ENCODE results near the gene ESCO1.

ESCO1 gene

DNA sequence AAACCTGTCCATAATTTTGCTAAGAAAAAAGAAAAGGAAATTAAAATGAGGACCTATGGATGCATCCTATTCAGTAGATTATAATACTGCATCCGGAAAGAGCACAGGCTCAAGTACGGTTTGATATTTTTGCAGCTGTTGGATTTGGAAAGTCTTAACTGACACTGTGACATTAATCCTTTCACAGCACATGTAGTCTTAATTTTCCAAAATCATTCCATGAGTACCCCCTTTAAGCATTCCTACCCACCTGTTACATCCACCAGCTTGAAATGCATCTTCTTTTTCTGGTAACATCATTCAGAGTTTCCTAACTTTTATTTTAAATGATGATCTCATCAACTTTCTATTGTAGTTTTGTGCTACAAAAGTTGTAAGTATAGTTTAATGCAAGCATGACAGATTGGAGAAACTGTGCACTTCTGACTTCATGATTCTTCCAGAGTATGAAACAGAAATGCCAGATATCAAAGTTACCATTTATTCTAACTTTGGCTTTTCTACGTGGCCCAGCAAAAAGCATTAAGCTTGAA lies 113.5 kb downstream of the ESCO1 start:
- DNase-seq (ENCODE audit: low read depth): no peak

DNA sequence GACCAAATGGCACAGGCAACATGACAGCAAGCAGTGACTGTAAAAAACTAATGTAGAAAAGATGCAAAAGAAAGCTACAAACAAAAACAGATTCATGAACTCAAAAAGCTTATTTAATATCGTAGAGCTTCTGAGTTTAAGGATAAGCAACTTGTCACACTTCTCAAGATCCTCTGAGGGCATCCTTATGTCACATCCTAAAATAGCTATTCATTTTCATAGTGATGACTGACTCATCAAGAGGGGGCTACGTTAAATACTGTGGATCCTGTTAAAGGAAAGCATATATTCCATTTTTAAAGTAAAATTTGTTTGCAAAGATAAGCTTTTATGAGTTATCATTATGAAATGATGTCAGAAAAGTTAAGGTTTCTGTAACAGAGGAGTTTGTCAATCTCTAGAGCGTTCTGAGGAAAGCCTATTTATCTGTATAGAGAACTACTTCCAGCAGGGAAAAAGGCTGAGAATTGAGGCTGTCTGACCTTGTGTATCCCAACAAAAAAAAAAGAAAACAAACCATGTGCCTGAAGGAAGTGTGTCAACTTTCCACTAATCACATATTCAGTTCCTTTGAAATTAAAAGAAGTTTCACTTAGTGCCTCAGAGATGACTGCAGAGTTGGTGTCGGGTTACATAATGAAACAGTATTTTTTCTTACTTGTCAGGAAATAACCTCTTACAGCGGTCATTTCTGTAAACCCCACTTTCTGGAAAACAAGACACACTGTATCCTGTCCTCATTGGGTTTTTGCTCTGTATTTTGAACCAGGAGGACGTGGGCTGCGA lies 115.5 kb downstream of the ESCO1 start:
- no peak for DNase-seq (ENCODE audit: low read depth)

DNA sequence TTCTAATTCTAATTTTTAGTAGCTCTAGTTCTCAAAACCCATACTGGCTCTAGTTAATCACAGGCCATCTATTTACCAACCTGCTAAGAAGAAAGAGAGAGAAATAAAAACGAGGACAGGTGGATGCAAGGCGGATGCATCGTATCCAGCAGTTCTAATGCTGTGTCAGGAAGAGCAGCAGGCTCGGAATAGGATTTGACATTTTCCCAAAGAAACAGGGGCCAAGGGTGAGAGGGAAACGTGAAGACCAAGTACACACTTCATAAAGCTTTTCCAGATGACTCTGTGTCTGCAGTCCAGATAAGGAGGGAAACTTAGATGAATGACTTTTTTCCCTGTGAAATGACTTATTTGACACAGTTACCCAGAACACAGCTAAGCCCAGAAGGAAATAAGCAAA lies 117.5 kb downstream of the ESCO1 start:
- no peak for DNase-seq (ENCODE audit: low read depth)

DNA sequence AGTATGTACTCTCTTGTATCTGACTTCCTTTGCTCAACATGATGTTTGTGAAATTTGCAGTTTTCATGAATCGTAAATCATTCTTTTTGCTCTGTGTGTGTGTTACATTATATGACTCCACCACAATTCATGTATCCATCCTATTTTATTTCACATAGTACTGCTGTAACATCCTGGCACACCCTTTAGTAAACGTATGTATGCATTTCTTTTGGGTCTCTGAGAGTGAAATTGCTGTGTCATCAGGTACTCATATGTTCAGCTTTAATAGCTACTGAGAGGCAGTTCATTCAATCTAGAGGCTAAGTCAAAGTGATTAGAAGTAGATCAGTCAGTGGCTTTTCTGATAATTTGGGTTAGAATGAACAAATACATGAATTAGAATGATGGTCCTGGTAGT lies 118.8 kb downstream of the ESCO1 start:
- DNase-seq (ENCODE audit: low read depth): no peak

DNA sequence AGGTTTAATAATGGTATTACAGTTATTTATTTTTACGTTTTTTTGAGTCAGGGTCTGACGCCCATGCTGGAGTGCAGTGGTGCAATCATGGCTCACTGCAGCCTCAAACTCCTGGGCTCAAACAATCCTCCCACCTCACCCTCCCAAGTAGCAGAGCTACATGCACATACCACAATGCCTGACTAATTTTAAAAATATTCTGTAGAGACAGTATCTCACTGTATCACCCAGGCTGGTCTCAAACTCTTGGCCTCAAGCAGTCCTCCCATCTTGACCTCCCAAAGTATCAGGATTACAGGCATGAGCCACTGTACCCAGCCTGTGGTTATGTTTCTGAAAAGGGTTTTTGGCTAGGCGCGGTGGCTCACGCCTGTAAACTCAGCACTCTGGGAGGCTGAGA lies 120.8 kb downstream of the ESCO1 start:
- DNase-seq (ENCODE audit: low read depth): no peak
